Measurements from ENCODE around the gene PIK3AP1.

GRCh38 chr10:96642973-96643372 lies 77.3 kb downstream of the PIK3AP1 start:
- TF ChIP-seq CTCF (IDR thresholded peaks at IDR 0.05; ENCODE audit: low read length) (peak; percentile 72), EZH2phosphoT487 (IDR thresholded peaks at IDR 0.05; ENCODE audit: low read length) (no peak), EZH2 (optimal IDR thresholded peaks at IDR 0.05; ENCODE audit: low read depth, low read length) (no peak)
